Measurements from ENCODE around the gene HSPA1A. TPM values are rescaled to one million over a fixed set of nuclear protein-coding genes. Genes with fewer than 3 reads are reported as not detected.
A peak's percentile ranks its signal among the peaks of the same experiment; 100 is the strongest.

HSPA1A gene
- total RNA-seq, 1 donor from 2014 or later, result 56.6 TPM

DNA sequence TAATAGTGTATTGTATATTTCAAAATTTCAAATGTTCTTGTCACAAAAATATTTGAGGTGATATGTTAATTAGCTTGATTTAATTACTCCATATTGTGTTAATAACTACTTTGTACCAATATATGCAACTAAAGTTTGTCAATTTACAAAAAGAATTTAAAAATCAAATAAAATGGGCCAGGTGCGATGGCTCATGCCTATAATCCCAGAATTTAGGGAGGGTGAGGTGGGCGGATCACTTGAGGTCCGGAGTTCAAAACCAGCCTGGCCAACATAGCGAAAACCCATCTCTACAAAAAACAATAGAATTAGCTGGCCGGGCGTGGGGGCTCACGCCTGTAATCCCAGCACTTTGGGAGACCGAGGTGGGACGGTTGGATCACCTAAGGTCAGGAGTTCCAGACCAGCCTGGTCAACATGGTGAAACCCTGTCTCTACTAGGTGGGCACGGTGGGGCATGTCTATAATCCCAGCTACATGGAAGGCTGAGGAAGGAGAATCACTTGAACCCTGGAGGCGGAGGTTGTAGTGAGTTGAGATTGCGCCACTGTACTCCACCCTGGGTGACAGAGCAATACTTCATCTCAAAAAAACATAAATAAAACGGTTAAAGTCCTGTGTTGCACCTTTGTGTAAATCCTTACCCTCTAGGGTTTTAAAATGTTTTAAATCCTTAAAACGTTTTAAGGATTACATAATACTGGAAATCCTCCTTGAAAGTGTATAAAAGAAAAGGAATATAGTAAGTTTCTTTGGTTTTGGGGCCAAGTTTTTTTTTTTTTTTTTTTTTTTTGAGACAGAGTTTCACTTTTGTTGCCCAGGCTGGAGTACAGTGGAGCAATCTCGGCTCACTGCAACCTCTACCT lies 16.2 kb downstream of the HSPA1A start:
- no peak for DNase-seq (ENCODE audit: low spot score, unreplicated experiment)
- H3K4me1 Mint-ChIP-seq (ENCODE audit: low read depth), result peaks cover 29% of the 10 kb centered on the region
- H3K27ac Mint-ChIP-seq, result no peak overlapping the region
- H3K9me3 Mint-ChIP-seq (ENCODE audit: low read depth), result no peaks in the 10 kb centered on the region
- H3K27me3 Mint-ChIP-seq, result no peaks in the 10 kb centered on the region
- H3K36me3 Mint-ChIP-seq (ENCODE audit: insufficient read depth), result peaks cover 8% of the 10 kb centered on the region
- TF ChIP-seq, protein P1, sequence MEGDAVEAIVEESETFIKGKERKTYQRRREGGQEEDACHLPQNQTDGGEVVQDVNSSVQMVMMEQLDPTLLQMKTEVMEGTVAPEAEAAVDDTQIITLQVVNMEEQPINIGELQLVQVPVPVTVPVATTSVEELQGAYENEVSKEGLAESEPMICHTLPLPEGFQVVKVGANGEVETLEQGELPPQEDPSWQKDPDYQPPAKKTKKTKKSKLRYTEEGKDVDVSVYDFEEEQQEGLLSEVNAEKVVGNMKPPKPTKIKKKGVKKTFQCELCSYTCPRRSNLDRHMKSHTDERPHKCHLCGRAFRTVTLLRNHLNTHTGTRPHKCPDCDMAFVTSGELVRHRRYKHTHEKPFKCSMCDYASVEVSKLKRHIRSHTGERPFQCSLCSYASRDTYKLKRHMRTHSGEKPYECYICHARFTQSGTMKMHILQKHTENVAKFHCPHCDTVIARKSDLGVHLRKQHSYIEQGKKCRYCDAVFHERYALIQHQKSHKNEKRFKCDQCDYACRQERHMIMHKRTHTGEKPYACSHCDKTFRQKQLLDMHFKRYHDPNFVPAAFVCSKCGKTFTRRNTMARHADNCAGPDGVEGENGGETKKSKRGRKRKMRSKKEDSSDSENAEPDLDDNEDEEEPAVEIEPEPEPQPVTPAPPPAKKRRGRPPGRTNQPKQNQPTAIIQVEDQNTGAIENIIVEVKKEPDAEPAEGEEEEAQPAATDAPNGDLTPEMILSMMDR (IDR thresholded peaks at IDR 0.05; ENCODE audit: unreplicated experiment), result no peak
- H3K4me3 Mint-ChIP-seq (ENCODE audit: low read depth), result peak overlapping the region; percentile 94

DNA sequence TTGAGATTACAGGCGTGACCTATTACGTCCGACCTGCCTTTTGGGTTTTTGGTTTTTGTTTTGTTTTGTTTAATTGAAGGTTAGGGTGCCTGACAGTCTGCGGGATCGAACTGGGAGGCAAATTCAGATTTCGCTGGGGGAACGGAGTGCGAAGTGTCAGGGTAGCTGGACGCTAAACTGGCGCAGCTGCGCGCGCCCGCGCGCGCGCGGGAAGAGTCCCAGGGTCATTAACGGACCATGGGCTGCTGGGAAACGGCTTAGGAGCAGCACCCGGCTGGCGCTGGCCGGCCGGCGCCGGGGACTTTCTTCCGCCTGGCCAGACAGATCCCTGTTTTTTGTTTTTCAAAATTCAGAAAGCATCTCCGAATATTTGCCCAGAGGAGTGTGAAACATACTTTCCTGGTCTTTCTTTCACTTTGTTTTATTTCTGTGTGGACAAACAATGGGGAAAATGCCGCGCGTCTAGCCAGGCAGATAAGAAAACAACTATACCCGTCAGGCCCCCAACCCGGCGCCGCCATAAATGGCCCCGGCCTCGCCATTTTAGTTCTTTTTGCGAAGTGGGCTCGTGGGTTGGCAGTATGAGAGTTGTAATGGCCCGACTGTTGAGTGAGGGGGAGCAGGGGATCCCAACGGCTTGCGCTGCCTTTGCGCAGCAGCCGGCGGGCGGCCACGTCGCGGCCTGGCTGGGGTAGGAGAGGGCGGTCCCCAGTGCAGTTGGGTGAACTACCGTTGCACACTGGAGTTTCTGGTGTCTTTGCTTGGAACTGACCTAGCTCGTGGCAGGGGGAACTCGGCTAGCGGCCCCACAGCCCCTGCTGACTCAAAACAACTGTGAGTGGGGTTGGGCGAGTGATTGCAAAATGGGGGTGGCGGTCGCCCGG lies 19.3 kb downstream of the HSPA1A start:
- Mint-ChIP-seq H3K27ac (peak overlapping the region; percentile 100), H3K27me3 (no peaks in the 10 kb centered on the region), H3K36me3 (ENCODE audit: insufficient read depth) (peaks cover 23% of the 10 kb centered on the region), H3K9me3 (ENCODE audit: low read depth) (no peaks in the 10 kb centered on the region), H3K4me3 (ENCODE audit: low read depth) (peak overlapping the region; percentile 99), H3K4me1 (ENCODE audit: low read depth) (peaks cover 37% of the 10 kb centered on the region)
- DNase-seq (ENCODE audit: low spot score, unreplicated experiment), result peak; percentile 68
- TF ChIP-seq, protein P1 (IDR thresholded peaks at IDR 0.05; ENCODE audit: unreplicated experiment), result no peak

DNA sequence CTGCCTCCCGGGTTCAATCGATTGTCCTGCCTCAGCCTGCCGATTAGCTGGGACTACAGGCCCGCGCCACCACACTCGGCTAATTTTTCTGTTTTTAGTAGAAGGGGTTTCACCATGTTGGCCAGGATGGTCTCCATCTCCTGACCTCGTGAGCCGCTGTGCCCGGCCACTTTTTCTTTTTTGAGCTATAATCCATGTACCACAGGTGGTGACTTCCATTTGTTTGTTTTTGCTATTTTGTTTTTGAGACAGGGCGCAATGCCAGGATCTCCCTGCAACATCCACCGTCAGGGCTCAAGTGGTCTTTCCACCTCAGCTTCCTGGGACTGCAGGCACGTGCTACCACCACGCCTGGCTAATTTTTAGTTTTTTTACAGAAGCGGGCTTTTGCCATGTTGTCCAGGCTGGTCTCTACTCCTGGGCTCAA lies 20.7 kb downstream of the HSPA1A start:
- Mint-ChIP-seq H3K4me3 (ENCODE audit: low read depth) (peak overlapping the region; percentile 99), H3K27ac (peak overlapping the region; percentile 100), H3K4me1 (ENCODE audit: low read depth) (peaks cover 31% of the 10 kb centered on the region), H3K9me3 (ENCODE audit: low read depth) (no peaks in the 10 kb centered on the region), H3K36me3 (ENCODE audit: insufficient read depth) (peaks cover 31% of the 10 kb centered on the region), H3K27me3 (no peaks in the 10 kb centered on the region)
- TF ChIP-seq, protein P1 (IDR thresholded peaks at IDR 0.05; ENCODE audit: unreplicated experiment), result no peak
- DNase-seq (ENCODE audit: low spot score, unreplicated experiment), result no peak

DNA sequence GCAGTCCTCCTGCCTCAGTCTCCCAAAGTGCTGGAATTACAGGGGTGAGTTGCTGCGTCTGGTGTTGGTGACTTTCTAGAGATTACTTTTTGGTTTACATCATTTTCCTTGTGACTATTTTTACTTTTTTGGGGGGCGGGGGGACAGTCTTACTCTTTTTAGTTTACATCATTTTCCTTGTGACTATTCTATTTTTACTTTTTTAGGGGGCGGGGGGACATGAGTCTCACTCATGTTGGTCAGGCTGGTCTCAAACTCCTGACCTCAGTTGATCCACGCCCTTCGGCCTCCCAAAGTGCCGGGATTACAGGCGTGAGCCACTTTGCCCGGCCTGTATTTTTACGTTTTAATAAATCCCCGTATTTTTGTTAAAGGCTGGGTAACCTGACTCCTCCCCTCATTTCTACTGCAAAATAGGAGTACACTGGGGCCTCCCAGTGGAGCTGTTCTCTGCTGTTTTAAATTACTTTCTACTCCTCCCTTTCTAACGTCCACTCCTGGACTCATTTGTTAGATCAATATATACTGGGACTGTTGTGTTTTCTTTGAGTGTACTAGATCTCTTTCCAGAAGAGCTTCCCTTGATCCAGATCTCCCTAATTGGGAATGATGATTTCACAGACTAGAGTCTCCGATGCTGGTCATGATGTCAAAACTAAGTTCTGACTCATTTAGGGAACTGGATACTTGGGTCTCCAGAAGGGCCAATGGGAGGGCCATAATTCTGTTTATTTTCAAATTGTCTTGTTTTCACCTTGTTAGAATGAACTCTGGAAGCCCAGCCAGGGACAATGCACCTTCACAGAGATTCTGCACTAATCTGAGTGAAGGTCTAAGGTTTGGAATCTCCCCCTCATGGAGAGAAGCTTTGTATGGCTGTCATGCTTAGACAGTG lies 21.4 kb downstream of the HSPA1A start:
- H3K4me3 Mint-ChIP-seq (ENCODE audit: low read depth), result peak overlapping the region; percentile 99
- H3K36me3 Mint-ChIP-seq (ENCODE audit: insufficient read depth), result peaks cover 33% of the 10 kb centered on the region
- TF ChIP-seq, protein P1 (IDR thresholded peaks at IDR 0.05; ENCODE audit: unreplicated experiment), result no peak
- peaks cover 31% of the 10 kb centered on the region for H3K4me1 Mint-ChIP-seq (ENCODE audit: low read depth)
- no peaks in the 10 kb centered on the region for H3K27me3 Mint-ChIP-seq
- peak overlapping the region; percentile 100 for H3K27ac Mint-ChIP-seq
- H3K9me3 Mint-ChIP-seq (ENCODE audit: low read depth), result no peaks in the 10 kb centered on the region
- DNase-seq (ENCODE audit: low spot score, unreplicated experiment), result no peak

All from progenitor cell of endocrine pancreas (in vitro differentiated cells).